GM21786 (cell line): ENCODE measurements around the gene AQP12B.

Experiments
- ATAC-seq: cut with Tn5 transposase; IDR thresholded peaks from one replicate; pipeline ENCODE4 v1.9.1; 2021; ENCODE audit not compliant: unreplicated experiment

Gene AQP12B

GRCh38 chr2:240650254-240650965 lies 32.3 kb downstream of the AQP12B start:
- ATAC-seq = no peak

DNA sequence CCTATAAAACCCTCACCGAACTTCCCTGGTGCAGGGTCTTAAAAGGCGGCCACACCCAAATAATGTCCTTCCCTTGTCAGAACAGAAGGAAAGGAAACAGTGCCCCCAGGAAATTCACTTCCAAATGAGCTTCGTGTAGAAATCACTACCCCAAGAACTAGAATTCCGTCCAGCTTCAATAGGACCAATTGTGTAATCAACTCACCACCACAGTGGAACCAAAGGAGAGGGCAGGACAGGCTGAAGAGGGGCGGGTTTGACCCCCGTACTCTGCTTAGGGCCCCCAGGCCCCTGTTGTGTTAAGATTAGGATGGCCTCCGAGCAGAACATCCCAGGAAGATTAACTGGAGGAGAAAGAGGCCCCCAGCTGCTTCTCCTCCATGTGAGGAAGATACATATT lies 33.4 kb downstream of the AQP12B start:
- no peak for ATAC-seq

GRCh38 chr2:240648650-240649275 lies 33.9 kb downstream of the AQP12B start:
- ATAC-seq = no peak

DNA sequence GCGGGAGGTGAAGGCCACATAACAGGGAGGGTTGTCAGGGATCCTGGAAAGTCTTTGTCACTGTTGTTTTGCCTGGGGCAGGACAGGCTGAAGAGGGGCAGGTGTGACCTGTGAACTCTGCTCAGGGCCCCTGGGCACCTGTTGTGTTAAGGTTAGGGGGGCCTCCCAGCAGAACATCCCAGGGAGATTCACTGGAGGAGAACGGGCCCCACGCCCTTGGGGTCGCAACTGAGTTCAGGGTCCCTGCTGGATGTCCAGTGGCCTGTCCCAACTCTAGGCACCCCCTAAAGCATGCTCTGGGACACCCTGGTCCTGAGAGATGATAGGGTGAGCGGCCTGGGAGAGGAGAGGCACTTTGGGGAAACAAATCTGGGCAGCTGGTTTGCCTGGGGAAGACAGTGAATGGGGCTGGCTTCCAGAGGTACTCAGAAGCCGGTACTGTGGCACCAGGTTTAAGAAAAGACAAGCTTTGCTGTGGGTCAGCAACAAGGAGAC lies 34.5 kb downstream of the AQP12B start:
- no peak for ATAC-seq

DNA sequence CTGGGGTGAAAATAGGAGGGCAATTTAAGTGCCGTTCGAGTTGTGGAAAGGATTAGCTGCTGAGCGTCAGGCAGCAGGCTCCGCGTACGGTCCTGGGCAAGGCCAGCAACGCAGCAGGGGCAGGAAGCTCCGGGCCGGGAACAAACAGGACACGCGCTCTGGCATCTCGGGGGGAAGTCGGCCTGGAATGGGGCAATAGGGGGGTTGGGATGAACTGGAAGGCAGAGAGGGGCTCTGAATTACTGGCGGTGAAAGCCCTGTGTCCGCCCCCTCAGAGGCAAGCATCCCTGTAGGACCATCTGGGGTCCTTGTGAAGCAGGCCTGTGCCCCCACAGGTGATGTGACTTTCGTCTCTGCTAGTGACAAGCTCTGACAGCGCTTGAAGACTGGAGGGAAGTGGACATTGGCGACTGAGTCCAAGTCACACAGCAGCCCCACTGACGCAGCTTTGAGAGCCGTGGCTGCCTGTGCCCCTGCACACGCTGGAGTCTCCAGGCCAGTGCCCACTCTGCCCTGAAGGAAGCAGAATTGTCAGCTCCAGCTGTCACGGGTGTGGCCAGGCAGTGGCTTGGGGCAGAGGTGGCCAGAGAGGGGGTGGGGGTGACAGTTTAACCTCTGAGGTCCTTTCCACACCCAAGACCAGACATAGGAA lies 35.1 kb downstream of the AQP12B start:
- no peak for ATAC-seq

- no peak for ATAC-seq
These were observed 35.7 kb downstream of the AQP12B start for GRCh38 chr2:240646900-240647502.

- no peak for ATAC-seq
These were observed 36.3 kb downstream of the AQP12B start for GRCh38 chr2:240646176-240646899.

DNA sequence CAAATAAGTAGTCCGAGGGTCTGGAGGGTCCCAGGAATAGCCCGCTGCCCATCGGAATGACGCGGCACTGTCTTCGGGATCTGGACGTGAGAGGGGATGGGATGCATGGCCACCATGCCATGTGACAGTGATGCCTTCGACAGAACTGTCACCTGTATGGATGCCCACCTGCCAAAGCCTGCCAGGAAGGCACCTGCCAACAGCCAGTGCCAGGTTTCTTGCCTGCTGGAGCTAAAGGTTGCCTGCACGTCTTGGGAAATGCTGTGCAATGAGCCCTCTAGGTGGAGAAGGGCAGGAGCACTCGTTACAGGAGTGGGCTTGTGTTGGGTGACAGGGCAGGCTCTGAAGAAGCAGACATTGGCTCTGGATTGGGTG lies 36.9 kb downstream of the AQP12B start:
- ATAC-seq = no peak

DNA sequence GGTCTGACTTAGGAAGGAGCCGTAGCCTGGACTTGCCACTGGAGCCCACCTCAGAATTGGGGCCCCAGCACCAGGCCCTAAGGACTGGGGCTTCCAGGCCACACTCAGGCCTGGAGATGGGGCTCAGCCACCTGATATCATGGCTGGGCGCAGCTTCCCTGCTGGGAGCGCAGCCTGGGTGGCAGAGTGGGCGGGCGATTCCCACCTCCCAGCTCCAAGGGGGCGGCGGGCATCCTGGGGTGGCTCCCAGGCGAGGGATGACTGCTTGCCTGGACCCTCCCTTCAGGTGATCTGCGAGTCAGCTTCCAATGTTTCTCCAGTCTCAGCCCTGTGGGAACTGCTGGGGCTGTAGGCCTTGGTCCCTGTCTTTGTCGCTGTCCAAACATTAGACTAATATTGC lies 37.3 kb downstream of the AQP12B start:
- ATAC-seq = no peak

GRCh38 chr2:240644859-240645301 lies 37.8 kb downstream of the AQP12B start:
- ATAC-seq = no peak

DNA sequence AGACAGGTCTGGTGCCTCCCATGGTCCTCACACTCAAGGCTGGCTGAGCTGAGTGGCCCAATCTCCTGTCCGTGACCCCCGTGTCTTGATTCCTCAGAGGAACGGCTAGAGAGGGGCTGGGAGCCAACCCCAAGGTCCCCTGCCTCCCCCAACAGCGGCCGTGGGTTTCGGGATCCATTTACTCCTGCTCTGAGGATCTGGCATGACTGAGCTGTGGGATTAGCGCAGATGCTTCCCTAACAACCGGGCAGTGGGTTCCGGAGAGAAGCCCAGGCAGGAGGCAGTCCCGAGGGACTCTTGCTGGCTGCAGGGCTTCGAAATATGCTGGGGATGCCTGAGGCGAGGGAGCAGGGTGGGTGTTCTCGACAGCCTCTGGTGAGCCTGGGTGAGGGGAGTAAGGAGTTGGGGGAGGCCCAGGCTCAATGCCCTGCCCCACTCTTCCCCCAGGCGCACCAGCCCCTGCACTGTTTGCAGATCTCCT lies 38.5 kb downstream of the AQP12B start:
- no peak for ATAC-seq

GRCh38 chr2:240643811-240644150 lies 38.9 kb downstream of the AQP12B start:
- no peak for ATAC-seq

DNA sequence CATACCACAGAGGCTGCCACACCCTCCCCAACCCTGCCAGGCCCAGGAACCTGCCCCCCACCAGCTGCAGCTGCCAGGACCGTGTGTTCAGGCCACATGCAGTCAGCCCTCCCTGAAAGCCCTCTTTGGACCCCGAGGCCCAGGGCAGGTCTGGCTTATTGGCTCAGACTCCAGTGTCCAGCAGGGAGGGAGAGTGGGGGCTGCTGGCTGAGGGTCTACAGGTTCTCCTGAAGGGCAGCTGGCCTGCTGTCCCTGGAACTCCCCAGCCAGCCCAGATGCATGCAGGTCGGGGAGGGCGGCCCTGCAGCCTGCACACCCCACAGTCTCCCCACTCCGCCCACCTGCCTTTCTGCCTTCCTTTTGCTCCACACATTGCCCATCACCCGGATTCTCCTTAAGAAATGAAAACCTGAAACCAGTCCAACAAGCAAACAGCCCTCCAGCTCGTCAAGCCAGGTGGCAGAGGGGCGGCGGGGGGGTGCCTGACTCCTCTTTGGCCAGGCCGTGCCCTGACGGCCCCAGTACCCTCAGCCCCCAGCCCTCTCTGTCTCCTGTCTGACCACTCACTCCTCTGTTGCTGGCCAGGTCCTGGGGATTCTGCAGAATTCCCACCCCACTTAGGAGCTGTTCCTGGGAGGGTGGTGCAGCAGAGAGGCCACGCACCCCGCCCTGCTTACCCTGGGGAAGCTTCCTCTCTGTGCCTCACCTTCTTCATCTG lies 39.4 kb downstream of the AQP12B start:
- ATAC-seq = no peak

GRCh38 chr2:240642806-240643092 lies 39.9 kb downstream of the AQP12B start:
- ATAC-seq = no peak

GRCh38 chr2:240642061-240642805 lies 40.5 kb downstream of the AQP12B start:
- no peak for ATAC-seq

- no peak for ATAC-seq
These were observed 41.7 kb downstream of the AQP12B start for GRCh38 chr2:240640939-240641338.

DNA sequence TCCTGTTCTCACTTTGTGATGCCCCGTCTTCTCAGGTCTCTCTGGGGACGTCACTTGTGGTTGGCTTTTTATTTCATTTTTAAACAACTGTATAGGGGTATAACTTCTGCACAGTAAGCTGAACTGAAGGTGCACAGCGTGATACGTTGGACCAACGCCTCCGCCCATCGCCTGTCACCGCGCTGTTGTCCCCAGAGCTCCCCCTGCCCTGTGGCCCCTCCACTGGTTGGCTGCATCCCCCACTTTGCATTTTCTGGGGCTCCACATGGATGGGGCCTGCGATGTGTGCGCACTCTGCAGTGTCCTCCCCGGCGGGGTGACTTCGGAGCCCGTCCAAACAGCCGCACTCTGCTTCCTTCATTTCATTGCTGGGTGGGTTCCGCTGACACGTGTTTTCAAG lies 43.1 kb downstream of the AQP12B start:
- ATAC-seq = no peak

GRCh38 chr2:240638512-240639160 lies 44.0 kb downstream of the AQP12B start:
- ATAC-seq = no peak

DNA sequence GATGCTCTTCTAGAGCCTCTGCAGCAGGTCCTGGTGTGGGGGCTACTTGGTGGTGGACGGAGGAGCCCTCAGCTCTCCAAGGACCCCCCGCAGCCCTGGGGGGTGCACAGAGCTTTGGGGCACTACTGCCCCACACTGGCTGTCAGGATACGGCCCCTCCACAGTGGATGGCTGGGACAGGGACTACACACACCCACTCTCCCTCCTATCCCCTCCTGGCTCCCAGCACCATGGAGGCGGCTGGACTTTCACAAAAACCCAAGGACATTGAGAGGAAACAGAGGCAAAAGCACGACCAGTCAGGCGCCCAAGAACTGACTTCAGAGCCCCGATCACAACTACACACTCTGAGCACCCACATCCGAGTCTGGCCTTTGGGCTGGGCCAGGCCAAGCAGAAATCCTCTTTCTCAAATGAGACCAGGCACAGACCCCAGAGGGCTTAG lies 44.8 kb downstream of the AQP12B start:
- ATAC-seq = no peak
